NAMALWA (cell line): ENCODE results near the gene ZNF783.
"Not testable (repeated sequence)": the region's sequence is repeated elsewhere in the genome, so short reads cannot be mapped to it uniquely, and the experiment has no call there.

ENCODE experiments used
- DNase-seq: peaks from one replicate; pipeline ENCODE4 v3.0.0-alpha.2; 2015; ENCODE audit warnings: low spot score

ZNF783 gene

GRCh38 chr7:149261829-149262617, at the start of gene ZNF783:
ZNF783 (plus strand) TSS chr7:149262196; CDS start chr7:149262334, 138 bp downstream.
- peak; percentile 85 for DNase-seq

GRCh38 chr7:149214020-149214720, 47.8 kb upstream of the ZNF783 start:
- no peak for DNase-seq

- DNase-seq: no peak
Observed at GRCh38 chr7:149216402-149216801, 45.6 kb upstream of the ZNF783 start.

- DNase-seq: no peak
Observed at GRCh38 chr7:149217570-149217969, 44.4 kb upstream of the ZNF783 start.

- no peak for DNase-seq
Observed at GRCh38 chr7:149218469-149219420, 43.3 kb upstream of the ZNF783 start.

GRCh38 chr7:149220534-149220933, 41.5 kb upstream of the ZNF783 start:
- DNase-seq: no peak

GRCh38 chr7:149223176-149223575, 38.8 kb upstream of the ZNF783 start:
- DNase-seq: no peak

- no peak for DNase-seq
Observed at GRCh38 chr7:149223761-149224160, 38.2 kb upstream of the ZNF783 start.

GRCh38 chr7:149224352-149224751, 37.6 kb upstream of the ZNF783 start:
- DNase-seq: no peak

GRCh38 chr7:149225106-149225505, 36.9 kb upstream of the ZNF783 start:
- no peak for DNase-seq

- DNase-seq: no peak
Observed at GRCh38 chr7:149225656-149226055, 36.3 kb upstream of the ZNF783 start.

- not testable (repeated sequence) for DNase-seq
Observed at GRCh38 chr7:149226366-149226765, 35.6 kb upstream of the ZNF783 start.

GRCh38 chr7:149226840-149227494, 35.0 kb upstream of the ZNF783 start:
- DNase-seq: no peak

GRCh38 chr7:149228831-149229471, 33.0 kb upstream of the ZNF783 start:
- no peak for DNase-seq

- no peak for DNase-seq
Observed at GRCh38 chr7:149229526-149229925, 32.5 kb upstream of the ZNF783 start.

GRCh38 chr7:149232362-149232761, 29.6 kb upstream of the ZNF783 start:
- no peak for DNase-seq

GRCh38 chr7:149233655-149234204, 28.3 kb upstream of the ZNF783 start:
- DNase-seq: not testable (repeated sequence)

- no peak for DNase-seq
Observed at GRCh38 chr7:149237502-149237901, 24.5 kb upstream of the ZNF783 start.

- DNase-seq: no peak
Observed at GRCh38 chr7:149238051-149238450, 23.9 kb upstream of the ZNF783 start.

GRCh38 chr7:149239345-149240143, 22.5 kb upstream of the ZNF783 start, which contains the start of gene ZNF212:
ZNF212 (plus strand) TSS chr7:149239651; CDS start chr7:149239779, 128 bp downstream.
- DNase-seq: peak; percentile 98
